Urinary bladder (tissue), 4 donors: Measurements from ENCODE around the gene SLC9A1. TPM values are rescaled to one million over a fixed set of nuclear protein-coding genes. Genes with fewer than 3 reads are reported as not detected.
"Not testable (repeated sequence)": the region's sequence is repeated elsewhere in the genome, so short reads cannot be mapped to it uniquely, and the experiment has no call there.

Experiments used
- DNase-seq: peaks from one replicate; pipeline ENCODE4 v3.0.0-alpha.2; 2015; ENCODE audit errors: extremely low spot score
- H3K27ac ChIP-seq: one replicate; pipeline ENCODE4 v1.5.1; 2013; ENCODE audit warnings: low read depth, mild to moderate bottlenecking, moderate library complexity
- H3K36me3 ChIP-seq: one replicate; pipeline ENCODE4 v1.6.1; 2013; ENCODE audit warnings: mild to moderate bottlenecking, moderate library complexity; ENCODE audit not compliant: insufficient read depth
- H3K4me1 ChIP-seq: one replicate; pipeline ENCODE4 v1.6.1; 2013; ENCODE audit warnings: mild to moderate bottlenecking, moderate library complexity; ENCODE audit not compliant: insufficient read depth
- H3K4me3 ChIP-seq: one replicate; pipeline ENCODE4 v1.5.1; 2013; ENCODE audit warnings: low read depth, low read length
- WGBS: extraction: QIAGEN DNeasy Blood & Tissue Kit; methylation state at CpG from one replicate; pipeline ENCODE4 v1.1.7; 2013; 5-methylcytosine and 5-hydroxymethylcytosine counted together
- polyA plus RNA-seq: library from polyadenylated mRNA; stranded (reverse); fragments of 200-250 nt; gene quantifications from one replicate; pipeline ENCODE4 v1.2.3, GENCODE V29; 2013
- total RNA-seq: library from RNA; depleted of rRNA; stranded (reverse); fragments of >200 nt; gene quantifications from one replicate; pipeline ENCODE4 v1.2.3, GENCODE V29; 2014
- donor health status: healthy with polysubstance abuse.
- donor health status: healthy.

SLC9A1 gene
- total and polyA plus RNA-seq, 2 donors, result 9.7 to 18.3 TPM

DNA sequence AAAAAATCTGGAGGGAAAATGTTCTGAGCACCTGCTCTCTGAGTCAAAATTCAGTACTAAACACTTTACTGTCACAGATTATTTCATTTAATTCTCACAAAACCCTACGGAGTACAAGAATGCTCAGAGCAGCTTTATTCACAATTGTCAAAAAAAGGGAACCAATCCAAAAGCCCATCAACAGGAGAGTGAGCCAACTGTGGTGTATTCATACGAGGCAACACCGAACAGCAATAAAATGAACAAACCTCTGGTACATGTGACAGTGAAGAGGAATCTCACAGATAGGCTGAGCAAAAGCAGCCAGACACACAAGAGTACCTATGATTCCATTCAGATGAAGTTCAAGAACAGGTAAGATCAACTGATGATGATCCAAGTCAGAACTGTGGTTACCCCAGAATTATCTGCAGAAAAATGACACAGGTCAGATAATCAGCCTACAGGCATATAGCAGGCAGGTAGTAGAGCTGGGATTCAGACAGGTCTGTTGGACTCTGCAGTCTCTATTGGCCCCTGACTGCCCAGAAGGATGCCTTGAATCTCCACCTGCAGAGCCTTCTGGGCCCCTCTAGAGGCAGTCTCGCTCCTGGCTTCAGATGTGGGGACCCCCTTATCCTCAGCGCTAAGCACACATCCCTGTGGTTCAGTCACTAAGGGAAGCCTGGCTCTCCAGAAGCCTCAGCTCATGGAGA, 19.2 kb downstream of the SLC9A1 start:
- Histone ChIP-seq H3K36me3 (no peaks in the 10 kb centered on the region), H3K4me3 (no peak overlapping the region), H3K27ac (no peak overlapping the region), H3K4me1 (no peaks in the 10 kb centered on the region)
- no peak for DNase-seq
- WGBS, result 71% methylated on average over 5 of the region's 5 CpGs

DNA sequence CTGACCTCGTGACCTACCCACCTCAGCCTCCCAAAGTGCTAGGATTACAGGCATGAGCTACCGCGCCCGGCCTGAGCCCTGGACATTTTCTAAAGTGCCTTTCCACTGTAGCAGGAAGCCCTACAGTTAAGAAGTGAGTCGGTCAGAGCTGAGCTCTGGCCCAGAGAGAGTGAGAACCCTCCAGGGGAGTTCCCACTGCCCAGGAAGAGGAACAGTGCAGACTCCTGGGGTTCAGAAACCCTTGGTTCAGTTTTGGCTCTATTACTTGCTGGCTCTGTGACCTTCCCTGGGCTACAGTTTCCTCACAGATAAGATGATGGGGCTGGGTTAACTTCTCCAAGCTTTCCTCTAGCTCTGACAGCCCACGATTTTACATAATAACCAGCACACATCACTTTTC, 20.9 kb downstream of the SLC9A1 start:
- 80% methylated on average over 6 of the region's 6 CpGs for WGBS
- DNase-seq, result no peak
- Histone ChIP-seq H3K27ac (no peak overlapping the region), H3K4me1 (no peaks in the 10 kb centered on the region), H3K4me3 (no peak overlapping the region), H3K36me3 (no peaks in the 10 kb centered on the region)

DNA sequence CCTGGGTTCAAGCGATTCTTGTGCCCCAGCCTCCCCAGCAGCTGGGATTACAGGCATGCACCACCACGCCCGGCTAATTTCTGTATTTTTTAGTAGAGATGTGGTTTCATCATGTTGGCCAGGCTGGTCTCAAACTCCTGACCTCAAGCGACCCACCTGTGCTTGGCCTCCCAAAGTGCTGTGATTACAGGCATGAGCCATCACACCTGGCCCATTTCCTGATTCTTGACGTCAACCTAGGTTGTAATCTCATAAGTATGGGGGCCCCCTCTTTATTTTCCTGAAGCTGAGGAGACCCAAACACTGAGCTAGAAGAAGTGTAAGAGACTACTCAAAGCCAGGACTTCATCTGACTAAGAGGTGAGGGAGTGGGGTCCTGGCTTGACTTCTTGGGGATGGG, 21.8 kb downstream of the SLC9A1 start:
- H3K36me3 ChIP-seq, result no peaks in the 10 kb centered on the region
- no peak for DNase-seq
- H3K4me3 ChIP-seq, result no peak overlapping the region
- H3K4me1 ChIP-seq, result no peaks in the 10 kb centered on the region
- WGBS, result 92% methylated on average over 5 of the region's 5 CpGs
- no peak overlapping the region for H3K27ac ChIP-seq

DNA sequence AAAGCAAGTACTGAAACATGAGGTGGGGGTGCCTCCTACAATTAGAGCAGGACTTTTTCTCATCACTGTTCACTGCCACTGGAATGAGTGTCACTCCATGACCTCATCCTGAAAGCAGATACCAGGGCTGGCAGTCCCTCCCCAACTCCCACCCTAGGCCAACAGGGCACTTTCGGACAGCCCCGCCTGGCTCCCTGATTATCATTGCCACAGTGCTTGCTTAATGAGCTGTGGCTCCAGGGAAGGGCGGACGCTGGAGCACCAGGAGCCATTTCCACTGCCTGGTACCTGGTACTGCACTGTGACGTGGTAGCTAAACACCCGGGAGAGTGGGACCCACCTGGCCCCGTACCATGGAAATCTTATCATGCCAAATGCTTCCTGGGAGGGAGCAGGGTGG, 22.3 kb downstream of the SLC9A1 start:
- WGBS, result 91% methylated on average over 7 of the region's 7 CpGs
- no peaks in the 10 kb centered on the region for H3K36me3 ChIP-seq
- H3K27ac ChIP-seq, result no peak overlapping the region
- H3K4me3 ChIP-seq, result no peak overlapping the region
- no peak for DNase-seq
- H3K4me1 ChIP-seq, result no peaks in the 10 kb centered on the region

DNA sequence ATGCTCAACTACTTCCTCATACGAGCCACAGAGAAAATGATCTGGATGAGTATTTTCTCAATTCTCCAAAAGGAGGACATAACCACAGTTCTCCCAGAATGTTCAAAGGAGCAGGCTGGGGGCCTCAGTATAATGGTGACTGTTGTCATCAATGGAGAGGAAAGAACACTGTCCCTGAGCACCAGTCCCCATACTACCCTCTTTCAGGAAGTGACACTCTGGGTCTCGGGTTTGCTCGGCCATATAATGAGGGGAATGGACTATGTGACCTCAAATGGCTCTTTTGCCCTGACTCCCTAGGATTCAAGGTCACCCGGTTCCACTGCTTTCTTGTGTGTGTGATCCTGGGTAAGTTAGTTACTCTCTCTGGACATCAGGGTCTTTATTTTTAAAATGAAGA, 22.8 kb downstream of the SLC9A1 start:
- Histone ChIP-seq H3K36me3 (no peaks in the 10 kb centered on the region), H3K27ac (no peak overlapping the region), H3K4me1 (no peaks in the 10 kb centered on the region), H3K4me3 (no peak overlapping the region)
- DNase-seq, result no peak
- WGBS, result 80% methylated on average over 4 of the region's 4 CpGs

DNA sequence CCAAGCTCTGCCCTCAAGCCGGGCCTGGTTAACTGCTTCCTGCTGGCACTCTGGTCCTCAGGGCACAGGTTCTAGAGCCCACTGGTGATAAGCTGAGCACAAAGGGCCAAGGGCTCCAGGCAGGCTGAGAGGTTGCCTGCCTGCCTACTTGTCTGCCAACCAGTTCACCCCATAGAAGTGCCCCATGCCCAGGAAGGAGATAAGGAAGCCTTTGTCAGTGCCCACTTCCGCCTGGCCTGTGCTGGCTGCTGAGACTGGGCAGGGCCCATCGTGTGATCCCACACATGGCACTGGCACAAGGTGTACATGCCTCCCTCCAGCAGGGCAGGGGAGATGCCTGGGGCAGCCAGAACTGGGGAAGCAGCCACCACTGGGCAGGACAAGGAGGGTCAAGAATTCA, 24.1 kb downstream of the SLC9A1 start:
- DNase-seq, result no peak
- no peak overlapping the region for H3K27ac ChIP-seq
- no peaks in the 10 kb centered on the region for H3K4me1 ChIP-seq
- H3K4me3 ChIP-seq, result no peak overlapping the region
- no peaks in the 10 kb centered on the region for H3K36me3 ChIP-seq
- WGBS, result 82% methylated on average over 3 of the region's 3 CpGs

DNA sequence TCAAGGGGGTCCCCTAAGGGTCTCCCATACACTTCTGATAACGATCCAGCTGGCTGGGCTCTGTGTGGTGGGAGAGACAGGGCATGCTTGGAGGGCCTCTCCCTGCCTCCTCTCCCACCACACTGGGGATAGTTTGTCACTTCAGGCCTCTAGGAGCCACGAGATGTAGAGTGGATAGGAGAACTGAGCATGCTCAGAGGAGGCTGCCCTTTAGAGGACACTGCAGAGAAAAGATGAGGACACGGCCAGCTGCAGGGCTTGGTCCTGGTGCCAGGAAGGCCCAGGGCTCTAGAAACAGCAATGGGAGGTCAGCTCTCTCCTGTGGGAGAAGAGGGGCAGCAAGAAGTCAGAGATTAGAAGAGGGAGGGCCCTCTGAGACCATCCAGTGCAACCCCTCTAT, 25.7 kb downstream of the SLC9A1 start:
- no peak for DNase-seq
- Histone ChIP-seq H3K4me3 (no peak overlapping the region), H3K4me1 (no peaks in the 10 kb centered on the region), H3K27ac (no peak overlapping the region), H3K36me3 (no peaks in the 10 kb centered on the region)
- 64% methylated on average over 3 of the region's 3 CpGs for WGBS

DNA sequence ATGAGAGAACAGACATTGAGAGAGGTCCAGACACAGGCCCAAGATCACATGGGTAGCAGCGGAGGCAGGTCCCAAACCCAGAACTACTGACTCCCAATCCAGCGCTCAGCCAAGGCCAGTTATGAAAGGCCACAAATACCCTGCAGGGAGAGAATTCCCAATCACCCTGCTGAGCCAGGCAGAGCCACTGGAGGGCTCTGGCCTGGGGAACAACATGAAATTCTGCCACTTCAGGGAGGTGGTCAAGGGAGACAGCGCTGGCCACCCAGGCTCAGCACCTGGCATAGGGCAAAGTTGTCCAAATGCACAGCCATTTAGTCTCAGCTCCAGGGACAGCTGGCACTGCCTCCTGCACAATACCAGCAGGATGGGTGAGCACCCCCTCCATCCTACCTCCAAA, 27.5 kb downstream of the SLC9A1 start:
- no peak overlapping the region for H3K27ac ChIP-seq
- no peaks in the 10 kb centered on the region for H3K4me1 ChIP-seq
- H3K36me3 ChIP-seq, result no peaks in the 10 kb centered on the region
- WGBS, result 94% methylated on average over 3 of the region's 3 CpGs
- H3K4me3 ChIP-seq, result no peak overlapping the region
- DNase-seq, result no peak

DNA sequence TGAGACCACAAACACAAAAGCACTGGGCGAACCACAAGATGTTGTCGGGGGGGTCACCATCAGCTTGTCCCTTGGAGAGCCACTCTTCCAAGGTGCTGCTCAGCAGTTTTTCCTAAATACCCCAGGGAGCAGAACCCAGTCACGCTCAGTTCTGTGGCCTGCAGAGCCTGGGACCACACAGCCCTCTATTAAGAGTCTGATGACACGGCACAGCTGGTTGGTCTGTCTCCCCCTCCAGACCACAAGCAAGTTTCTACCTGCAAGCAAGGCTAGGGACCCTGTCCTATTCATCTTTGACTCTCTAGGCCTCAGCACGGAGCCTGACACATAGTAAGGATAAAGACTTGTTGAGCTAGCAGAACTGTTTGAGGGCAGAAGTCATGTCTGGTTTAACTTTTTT, 28.5 kb downstream of the SLC9A1 start:
- H3K4me3 ChIP-seq, result no peak overlapping the region
- 76% methylated on average over 5 of the region's 5 CpGs for WGBS
- no peak for DNase-seq
- no peaks in the 10 kb centered on the region for H3K36me3 ChIP-seq
- no peaks in the 10 kb centered on the region for H3K4me1 ChIP-seq
- no peak overlapping the region for H3K27ac ChIP-seq

DNA sequence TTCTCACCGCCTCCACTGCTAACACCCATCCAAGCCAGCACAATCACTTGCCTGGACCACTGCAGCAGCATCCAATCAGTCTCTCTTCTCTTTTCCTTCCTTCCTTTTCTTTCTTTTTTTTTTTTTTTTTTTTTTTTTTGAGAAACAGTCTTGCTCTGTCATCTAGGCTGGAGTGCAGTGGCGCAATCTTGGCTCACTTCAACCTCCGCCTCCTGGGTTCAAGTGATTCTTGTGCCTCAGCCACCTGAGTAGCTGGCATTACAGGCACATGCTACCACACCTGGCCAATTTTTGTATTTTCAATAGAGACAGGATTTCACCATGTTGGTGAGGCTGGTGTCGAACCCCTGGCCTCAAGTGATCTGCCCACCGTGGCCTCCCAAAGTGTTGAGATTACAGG, 29.8 kb downstream of the SLC9A1 start:
- H3K27ac ChIP-seq, H3K4me1 ChIP-seq, H3K4me3 ChIP-seq, DNase-seq, H3K36me3 ChIP-seq: not testable (repeated sequence)
- WGBS, result 94% methylated on average over 5 of the region's 5 CpGs

DNA sequence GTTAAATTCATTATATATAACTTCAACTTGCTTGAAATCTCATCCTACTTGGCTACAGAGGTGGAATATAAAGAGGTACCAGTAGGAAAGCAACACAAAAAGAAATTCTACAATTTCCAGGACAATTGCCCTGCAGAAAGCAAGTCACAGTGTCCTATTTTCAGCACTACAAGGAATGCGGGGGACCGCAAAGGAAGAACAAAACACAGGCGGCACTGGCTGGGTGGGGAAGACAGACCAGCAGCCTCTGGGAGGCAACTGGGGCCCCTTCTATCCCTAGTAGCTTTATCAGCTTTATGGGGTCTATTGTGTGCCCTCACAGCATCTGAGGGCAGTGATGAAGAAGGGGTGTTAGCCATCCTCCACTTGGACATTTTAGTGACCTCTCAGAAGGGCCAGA, 30.5 kb downstream of the SLC9A1 start:
- H3K4me1 ChIP-seq, result no peaks in the 10 kb centered on the region
- no peak overlapping the region for H3K27ac ChIP-seq
- no peak for DNase-seq
- H3K4me3 ChIP-seq, result no peak overlapping the region
- 96% methylated on average over 3 of the region's 3 CpGs for WGBS
- H3K36me3 ChIP-seq, result no peaks in the 10 kb centered on the region

DNA sequence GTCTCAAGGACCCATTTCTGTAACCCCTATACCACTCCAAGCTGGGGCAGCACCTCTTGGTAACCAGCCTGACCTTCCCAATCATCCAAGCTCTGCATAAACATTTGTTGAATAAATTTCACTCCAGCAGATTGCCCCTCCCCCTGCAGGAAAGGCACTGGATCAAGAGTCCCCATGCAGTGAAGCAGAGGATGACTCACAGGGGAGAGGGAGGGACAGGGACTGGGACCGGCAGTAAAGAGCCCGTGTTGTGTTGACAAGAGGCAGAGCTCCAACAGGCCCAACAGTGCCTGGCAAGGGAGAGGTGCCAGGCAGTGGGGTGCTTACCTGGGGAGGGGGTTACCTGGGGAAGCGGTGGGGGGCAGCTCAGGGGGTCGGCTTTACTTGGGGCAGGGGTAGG, 32.3 kb downstream of the SLC9A1 start:
- H3K36me3 ChIP-seq, result no peaks in the 10 kb centered on the region
- H3K4me3 ChIP-seq, result no peak overlapping the region
- H3K4me1 ChIP-seq, result no peaks in the 10 kb centered on the region
- H3K27ac ChIP-seq, result no peak overlapping the region
- DNase-seq, result no peak
- WGBS, result 39% methylated on average over 4 of the region's 4 CpGs

DNA sequence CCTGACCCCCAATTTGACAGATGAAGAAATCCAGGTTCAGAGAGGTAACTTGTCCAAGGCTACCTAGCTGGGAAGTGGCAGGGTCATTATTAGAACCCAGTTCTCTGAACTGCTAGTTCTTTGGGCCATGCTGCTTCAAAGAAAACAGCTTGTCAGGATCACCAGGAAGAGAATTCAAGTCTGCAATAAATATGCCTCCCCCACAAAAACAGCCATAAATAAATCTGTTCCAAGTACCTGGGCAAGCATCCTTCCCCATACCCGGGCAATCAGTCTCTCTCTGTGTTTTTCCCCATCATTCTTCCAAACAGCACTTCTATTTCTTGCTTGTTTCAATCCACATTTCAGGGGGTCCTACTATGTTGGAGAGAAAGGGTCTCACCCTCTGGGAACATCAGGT, 34.1 kb downstream of the SLC9A1 start:
- Histone ChIP-seq H3K4me1 (no peaks in the 10 kb centered on the region), H3K4me3 (no peak overlapping the region), H3K27ac (no peak overlapping the region), H3K36me3 (no peaks in the 10 kb centered on the region)
- no peak for DNase-seq
- WGBS, result 72% methylated on average over 1 of the region's 1 CpG

DNA sequence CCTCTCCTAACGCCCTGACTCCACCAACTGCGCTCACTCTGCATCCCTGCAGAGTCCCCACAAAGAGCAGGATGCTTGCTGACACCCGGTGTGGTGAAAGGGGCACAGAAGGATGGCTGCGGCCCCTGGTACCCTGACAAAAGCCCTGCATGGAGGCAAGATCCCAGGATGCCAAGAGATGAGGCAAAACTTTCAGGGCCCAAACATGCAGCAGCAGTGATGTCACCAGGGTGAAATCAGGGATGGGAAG, 36.6 kb downstream of the SLC9A1 start:
- Histone ChIP-seq H3K36me3 (no peaks in the 10 kb centered on the region), H3K4me1 (no peaks in the 10 kb centered on the region), H3K4me3 (no peak overlapping the region), H3K27ac (peak overlapping the region; percentile 57)
- 81% methylated on average over 4 of the region's 4 CpGs for WGBS
- no peak for DNase-seq

DNA sequence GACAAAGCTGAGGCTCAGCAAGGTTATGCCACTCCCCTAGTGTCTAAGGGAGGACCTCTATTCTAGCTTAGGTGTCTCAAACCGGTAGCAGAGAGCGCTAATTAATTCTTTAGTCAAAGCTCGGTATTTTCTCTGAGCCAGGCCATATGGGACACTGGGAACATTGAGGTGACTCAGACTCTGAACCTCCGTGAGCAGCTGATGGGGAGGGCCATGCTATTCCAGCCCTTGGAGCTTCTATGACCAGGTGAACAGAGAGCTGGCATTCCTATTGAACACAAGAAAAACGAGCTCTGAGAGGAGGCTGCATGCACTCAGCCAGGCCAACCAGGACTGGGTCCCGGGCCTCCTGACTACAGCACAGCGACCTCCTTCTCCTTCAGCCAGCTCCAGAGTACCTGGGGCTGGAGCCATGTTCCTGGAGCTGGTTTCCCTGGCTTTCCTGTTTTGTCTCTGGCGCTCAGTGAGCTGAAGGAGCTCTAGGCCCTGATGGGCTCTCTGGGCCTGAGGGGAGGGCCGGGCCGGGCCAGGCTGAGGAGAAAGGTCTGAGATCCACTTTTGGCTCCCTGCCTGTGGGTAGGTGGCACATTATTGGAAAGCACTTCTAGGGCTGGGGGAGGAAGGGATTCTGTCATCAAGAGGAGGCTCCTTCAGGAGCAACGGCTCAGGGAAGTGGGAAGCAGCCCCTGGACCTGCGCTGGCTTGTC, 37.0 kb downstream of the SLC9A1 start:
- DNase-seq, result no peak
- 70% methylated on average over 12 of the region's 12 CpGs for WGBS
- Histone ChIP-seq H3K4me3 (no peak overlapping the region), H3K36me3 (no peaks in the 10 kb centered on the region), H3K27ac (peak overlapping the region; percentile 57), H3K4me1 (no peaks in the 10 kb centered on the region)
